Uterus (tissue), 2 donors: ENCODE data around the gene ACSF3.

ENCODE experiments used
- POLR2A ChIP-seq, 2 donors: fragments of 450-650 bp; IDR thresholded peaks; one replicate each; pipeline ENCODE4 v1.6.1; 2016; ENCODE audit warnings: antibody characterized with exemption in 2 of 2, mild to moderate bottlenecking in 1 of 2, moderate library complexity in 1 of 2
- TF ChIP-seq, protein P1 (sequence below), 4 experiments: fragments of 200-600 bp in 2 of 4; fragments of 450-650 bp in 2 of 4; sonication (generic) in 2 of 4; IDR thresholded peaks; one replicate each; pipeline ENCODE4 v1.5.1; 2016 to 2019; ENCODE audit warnings: antibody characterized with exemption in 4 of 4, mild to moderate bottlenecking in 2 of 4, moderate library complexity in 1 of 4

DNA sequence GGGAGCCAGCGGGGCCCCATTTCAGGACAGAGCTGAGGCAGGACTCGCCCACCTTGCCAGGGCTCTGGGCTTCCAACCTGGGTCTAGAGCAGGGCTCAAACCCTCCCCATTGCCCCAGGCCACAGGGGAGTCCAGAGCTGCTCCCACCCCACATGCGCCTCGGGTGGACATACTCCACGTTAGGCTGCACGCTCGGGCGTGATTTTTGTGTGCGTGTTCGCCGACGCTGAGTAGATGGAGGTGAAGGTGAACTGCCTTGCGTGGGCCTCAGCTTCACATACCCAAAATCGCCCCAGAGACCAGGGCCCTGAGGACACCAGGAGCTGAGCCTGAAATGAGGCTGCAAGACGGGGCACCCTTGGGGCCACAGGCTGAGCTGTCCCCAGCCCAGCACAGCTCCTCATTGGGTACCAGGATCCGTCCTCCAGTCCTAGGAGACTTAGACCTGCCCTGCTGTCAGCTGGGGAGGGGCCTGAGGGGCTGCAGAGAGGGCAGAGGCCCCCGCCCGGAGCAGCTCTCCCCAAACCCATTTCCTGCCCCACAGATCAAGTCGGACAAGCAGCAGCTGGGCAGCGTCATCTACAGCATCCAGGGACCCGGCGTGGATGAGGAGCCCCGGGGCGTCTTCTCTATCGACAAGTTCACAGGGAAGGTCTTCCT is 86.1 kb downstream of the ACSF3 start:
- TF ChIP-seq, protein P1, sequence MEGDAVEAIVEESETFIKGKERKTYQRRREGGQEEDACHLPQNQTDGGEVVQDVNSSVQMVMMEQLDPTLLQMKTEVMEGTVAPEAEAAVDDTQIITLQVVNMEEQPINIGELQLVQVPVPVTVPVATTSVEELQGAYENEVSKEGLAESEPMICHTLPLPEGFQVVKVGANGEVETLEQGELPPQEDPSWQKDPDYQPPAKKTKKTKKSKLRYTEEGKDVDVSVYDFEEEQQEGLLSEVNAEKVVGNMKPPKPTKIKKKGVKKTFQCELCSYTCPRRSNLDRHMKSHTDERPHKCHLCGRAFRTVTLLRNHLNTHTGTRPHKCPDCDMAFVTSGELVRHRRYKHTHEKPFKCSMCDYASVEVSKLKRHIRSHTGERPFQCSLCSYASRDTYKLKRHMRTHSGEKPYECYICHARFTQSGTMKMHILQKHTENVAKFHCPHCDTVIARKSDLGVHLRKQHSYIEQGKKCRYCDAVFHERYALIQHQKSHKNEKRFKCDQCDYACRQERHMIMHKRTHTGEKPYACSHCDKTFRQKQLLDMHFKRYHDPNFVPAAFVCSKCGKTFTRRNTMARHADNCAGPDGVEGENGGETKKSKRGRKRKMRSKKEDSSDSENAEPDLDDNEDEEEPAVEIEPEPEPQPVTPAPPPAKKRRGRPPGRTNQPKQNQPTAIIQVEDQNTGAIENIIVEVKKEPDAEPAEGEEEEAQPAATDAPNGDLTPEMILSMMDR (IDR thresholded peaks at IDR 0.05), result no peak
- no peak for TF ChIP-seq POLR2A (IDR thresholded peaks at IDR 0.05)
